Measurements from ENCODE around the gene MPND. TPM values are rescaled to one million over a fixed set of nuclear protein-coding genes. Genes with fewer than 3 reads are reported as not detected.

Gene MPND
- total and polyA plus RNA-seq, 2 of the 13 experiments (the other 11 are each of a cell fraction or from before 2014, with no cell fraction given) = 10.8 to 15.8 TPM

DNA sequence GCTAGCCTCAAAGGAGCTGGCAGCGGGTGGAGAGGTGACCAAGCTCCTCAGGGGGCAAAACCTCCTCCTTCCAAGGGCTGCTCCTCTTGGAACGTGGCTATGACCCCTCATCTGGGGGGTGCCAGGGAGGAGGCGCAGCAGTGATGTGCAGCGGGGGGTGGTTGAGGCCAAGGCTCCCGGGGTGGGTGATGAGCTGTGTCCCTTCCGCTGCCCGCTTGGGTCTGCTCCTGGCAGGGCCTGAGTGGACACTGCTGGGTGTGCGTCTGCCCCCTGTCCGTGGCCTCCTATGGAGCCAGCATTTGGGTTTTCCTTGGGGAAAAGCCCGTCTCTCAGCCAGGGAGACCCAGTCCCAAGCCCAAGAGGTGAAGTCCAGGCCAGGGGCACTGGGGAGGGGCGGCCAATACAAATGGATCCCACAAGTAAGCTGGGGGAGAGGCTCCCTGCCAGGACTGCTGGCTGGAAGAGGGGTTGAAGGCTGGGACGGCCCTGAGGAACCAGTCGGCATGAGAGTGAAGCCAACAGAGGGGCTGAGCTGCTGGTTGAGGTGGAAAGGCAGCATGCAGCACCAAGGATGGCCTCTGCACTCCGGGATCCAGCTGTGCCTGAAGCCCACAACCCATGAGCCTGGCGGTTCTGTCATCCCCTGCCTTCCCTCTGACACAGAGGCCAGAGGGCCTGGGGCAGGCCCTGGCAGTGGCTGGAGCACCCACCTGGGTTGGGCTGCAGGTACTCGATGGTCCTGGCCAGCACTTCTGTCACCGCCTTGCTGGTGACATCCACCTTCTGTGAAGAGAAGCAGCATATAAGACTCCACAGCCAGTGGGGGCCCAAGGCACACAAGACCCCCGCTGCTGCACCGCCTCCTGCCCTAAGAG lies 22.7 kb downstream of the MPND start:
- in situ Hi-C loops (cut with HindIII; ENCODE audit: extremely low pct_ligation_motif_present, low pct_unique_long_range_greater_than_20kb) = no loop called here

DNA sequence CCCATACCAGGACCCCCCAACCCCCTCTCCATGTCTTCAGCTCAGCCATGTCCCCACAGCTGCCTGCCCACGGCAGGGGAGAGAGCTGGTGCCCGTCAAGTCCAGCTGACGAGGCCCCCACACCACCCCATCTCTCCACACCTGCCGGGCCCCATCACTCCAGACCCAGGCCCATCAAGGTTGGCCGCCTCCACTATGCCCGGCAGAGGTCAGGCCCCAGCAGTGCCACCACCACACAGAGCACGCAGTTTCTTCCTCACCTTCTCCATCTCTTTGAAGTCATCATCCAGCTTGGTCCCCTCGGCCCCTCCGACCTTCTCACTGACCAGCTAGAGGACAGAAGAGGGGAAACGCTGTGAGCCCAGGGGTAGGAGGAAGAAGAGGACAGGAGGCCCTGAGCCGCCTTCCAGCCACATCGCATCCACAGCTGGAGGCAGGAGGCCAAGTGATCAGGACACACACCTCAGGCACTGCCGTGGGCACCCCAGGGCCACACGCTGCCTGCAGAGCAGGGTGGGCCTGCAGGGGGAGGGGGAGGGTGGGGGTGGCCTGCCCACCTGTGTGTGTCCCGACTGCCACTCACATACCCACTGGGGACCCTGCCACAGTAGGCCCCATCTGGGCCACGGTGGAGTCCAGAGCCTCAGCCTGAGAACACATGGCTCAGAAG lies 23.4 kb downstream of the MPND start:
- Histone ChIP-seq H3K9me3 (ENCODE audit: low read length) (no peaks in the 10 kb centered on the region), H3K4me3 (replicated peaks in 1 of 3; ENCODE audit: insufficient read depth in 1 of 3, low read depth in 2 of 3, low read length in 3 of 3) (no peak overlapping the region), H3K27me3 (ENCODE audit: control insufficient read depth in 1 of 2, insufficient read depth in 2 of 2, low read length in 2 of 2) (no peaks in the 10 kb centered on the region), H3K36me3 (replicated peaks in 1 of 2; ENCODE audit: control insufficient read depth in 1 of 2, insufficient read depth in 2 of 2, low read length in 2 of 2) (peaks cover 29 to 58% of the 10 kb centered on the region in 2 experiments; a peak in 4 of 5 replicates), H3K79me2 (ENCODE audit: insufficient read depth, low read length) (peaks cover 14% of the 10 kb centered on the region), H3K27ac (ENCODE audit: extremely low read length, insufficient read depth, low read length) (no peak overlapping the region), H3K9ac (ENCODE audit: insufficient read depth, low read depth, low read length) (no peak overlapping the region), H3K4me1 (ENCODE audit: insufficient read depth, low read length) (no peaks in the 10 kb centered on the region), H3K4me2 (ENCODE audit: low read depth, low read length) (no peak overlapping the region), H2AFZ (ENCODE audit: low read length) (no peak overlapping the region), H4K20me1 (ENCODE audit: insufficient read depth, low read length) (no peaks in the 10 kb centered on the region)
- no peak for FAIRE-seq
- no TSS peak for BruUV-seq (replicated peaks)
- POLR2A ChIA-PET = no interaction called here
- in situ Hi-C loops (cut with HindIII; ENCODE audit: extremely low pct_ligation_motif_present, low pct_unique_long_range_greater_than_20kb) (no loop called here), intact Hi-C loops (cut with micrococcal nuclease; ENCODE audit: unreplicated experiment) (no loop called here)
- TF ChIP-seq SNAI1 (CRISPR knock-in tag; IDR thresholded peaks at IDR 0.05; ENCODE audit: borderline replicate concordance) = no peak
- no peak for TF ChIP-seq SIX4 (CRISPR knock-in tag; IDR thresholded peaks at IDR 0.05)
- no peak for TF ChIP-seq ZNF276 (CRISPR knock-in tag; IDR thresholded peaks at IDR 0.05; ENCODE audit: low read depth)
- ATAC-seq = no peak
- CTCF ChIA-PET (ENCODE audit: low intra/inter-chr PET ratio, low total read pairs) = no interaction called here
- WGBS (ENCODE audit: low lambda C conversion rate) = 98% methylated on average over 10 of the region's 16 CpGs
- DNase-seq (ENCODE audit: low spot score) = no peak

More for the DNA sequence above, 22.7 kb downstream of the MPND start:
- ChIA-PET POLR2A (interaction anchor here (1.4 kb wide), 1 partner anchor 9 kb away, joined by 3 read pairs; no protein-coding TSS in a partner anchor), CTCF (ENCODE audit: low intra/inter-chr PET ratio, low total read pairs) (interaction anchor here (1.1 kb wide), 1 partner anchor 35 kb away, joined by 3 read pairs; the partner anchor contains the start of gene SH3GL1)
- Histone ChIP-seq H3K9me3 (ENCODE audit: low read length) (no peaks in the 10 kb centered on the region), H3K4me2 (ENCODE audit: low read depth, low read length) (no peak overlapping the region), H3K9ac (ENCODE audit: insufficient read depth, low read depth, low read length) (no peak overlapping the region), H3K27me3 (ENCODE audit: control insufficient read depth in 1 of 2, insufficient read depth in 2 of 2, low read length in 2 of 2) (no peaks in the 10 kb centered on the region), H3K4me1 (ENCODE audit: insufficient read depth, low read length) (no peaks in the 10 kb centered on the region), H3K36me3 (replicated peaks in 1 of 2; ENCODE audit: control insufficient read depth in 1 of 2, insufficient read depth in 2 of 2, low read length in 2 of 2) (peaks cover 26 to 57% of the 10 kb centered on the region in 2 experiments; a peak in 4 of 5 replicates), H3K79me2 (ENCODE audit: insufficient read depth, low read length) (peaks cover 12% of the 10 kb centered on the region), H3K27ac (ENCODE audit: extremely low read length, insufficient read depth, low read length) (no peak overlapping the region), H2AFZ (ENCODE audit: low read length) (no peak overlapping the region), H3K4me3 (replicated peaks in 1 of 3; ENCODE audit: insufficient read depth in 1 of 3, low read depth in 2 of 3, low read length in 3 of 3) (no peak overlapping the region), H4K20me1 (ENCODE audit: insufficient read depth, low read length) (no peaks in the 10 kb centered on the region)
- no peak for DNase-seq (ENCODE audit: low spot score)
- 83% methylated on average over 9 of the region's 19 CpGs for WGBS (ENCODE audit: low lambda C conversion rate)
- TF ChIP-seq AGO2 (optimal IDR thresholded peaks at IDR 0.05; ENCODE audit: low read depth, low read length) = peak; percentile 14
- TF ChIP-seq ZNF782 (CRISPR knock-in tag; IDR thresholded peaks at IDR 0.05; ENCODE audit: borderline replicate concordance) = no peak
- TF ChIP-seq ZFP36 (IDR thresholded peaks at IDR 0.05; ENCODE audit: borderline replicate concordance, low read depth, low read length, partially characterized antibody) = no peak
- no peak for TF ChIP-seq ZNF580 (CRISPR knock-in tag; IDR thresholded peaks at IDR 0.05; ENCODE audit: borderline replicate concordance, low read depth)
- TF ChIP-seq AGO1 (IDR thresholded peaks at IDR 0.05; ENCODE audit: low read depth, low read length, poor library complexity, severe bottlenecking) = peak; percentile 82
- 0 out of 4 replicates have a peak, but pooled peaks of 1 of the 2 experiments have one; percentile 14 for TF ChIP-seq POLR2A (IDR thresholded peaks at IDR 0.05; ENCODE audit: insufficient read depth in 1 of 2, low read depth in 2 of 2, low read length in 2 of 2)
- intact Hi-C loops (cut with micrococcal nuclease; ENCODE audit: unreplicated experiment) = no loop called here
- no peak for ATAC-seq
- FAIRE-seq = no peak
- BruUV-seq (replicated peaks) = no TSS peak

All from HepG2 (cell line).